Spleen (tissue), 7 donors: ENCODE results near the gene RNPEP.
"Not testable (repeated sequence)": the region's sequence is repeated elsewhere in the genome, so short reads cannot be mapped to it uniquely, and the experiment has no call there.

Experiments
- POLR2A ChIP-seq, 3 donors: fragments of 450-650 bp; IDR thresholded peaks; one replicate each; pipeline ENCODE4 v1.5.1; 2017; ENCODE audit warnings: antibody characterized with exemption in 3 of 3, mild to moderate bottlenecking in 1 of 3
- TF ChIP-seq, protein P1 (sequence below), 11 experiments: fragments of 200-600 bp in 7 of 11; fragments of 450-650 bp in 4 of 11; sonication (generic) in 4 of 11; IDR thresholded peaks in 8 of 11; conservative IDR thresholded peaks in 3 of 11; 1 replicate in 7 of 11; 2 replicates in 4 of 11; pipeline versions ENCODE4 v1.4.0 to v1.8.0; 2016 to 2021; ENCODE audit warnings: antibody characterized with exemption in 11 of 11, inconsistent platforms in 4 of 11, mild to moderate bottlenecking in 1 of 11
- donor health status: DM: no; HTN: no; CAD: no; lungs with moderate emphysema.
- donor health status: DM: no; HTN: no; CAD: no.
- donor health status: DM: no; HTN: no; CAD: no.

DNA sequence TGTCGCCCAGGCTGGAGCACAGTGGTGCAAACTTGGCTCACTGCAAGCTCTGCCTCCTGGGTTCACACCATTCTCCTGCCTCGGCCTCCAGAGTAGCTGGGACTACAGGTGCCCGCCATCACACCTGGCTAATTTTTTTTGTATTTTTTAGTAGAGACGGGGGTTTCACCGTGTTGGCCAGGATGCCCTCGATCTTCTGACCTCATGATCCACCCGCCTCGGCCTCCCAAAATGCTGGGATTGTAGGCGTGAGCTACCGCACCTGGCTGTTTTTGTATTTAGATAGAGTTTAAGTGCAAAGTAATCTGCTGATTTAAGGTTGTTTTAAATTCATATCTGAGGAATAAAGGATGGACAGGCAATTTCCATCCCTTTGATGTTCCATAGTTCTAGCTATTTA, 20.1 kb upstream of the RNPEP start:
- TF ChIP-seq, protein P1, sequence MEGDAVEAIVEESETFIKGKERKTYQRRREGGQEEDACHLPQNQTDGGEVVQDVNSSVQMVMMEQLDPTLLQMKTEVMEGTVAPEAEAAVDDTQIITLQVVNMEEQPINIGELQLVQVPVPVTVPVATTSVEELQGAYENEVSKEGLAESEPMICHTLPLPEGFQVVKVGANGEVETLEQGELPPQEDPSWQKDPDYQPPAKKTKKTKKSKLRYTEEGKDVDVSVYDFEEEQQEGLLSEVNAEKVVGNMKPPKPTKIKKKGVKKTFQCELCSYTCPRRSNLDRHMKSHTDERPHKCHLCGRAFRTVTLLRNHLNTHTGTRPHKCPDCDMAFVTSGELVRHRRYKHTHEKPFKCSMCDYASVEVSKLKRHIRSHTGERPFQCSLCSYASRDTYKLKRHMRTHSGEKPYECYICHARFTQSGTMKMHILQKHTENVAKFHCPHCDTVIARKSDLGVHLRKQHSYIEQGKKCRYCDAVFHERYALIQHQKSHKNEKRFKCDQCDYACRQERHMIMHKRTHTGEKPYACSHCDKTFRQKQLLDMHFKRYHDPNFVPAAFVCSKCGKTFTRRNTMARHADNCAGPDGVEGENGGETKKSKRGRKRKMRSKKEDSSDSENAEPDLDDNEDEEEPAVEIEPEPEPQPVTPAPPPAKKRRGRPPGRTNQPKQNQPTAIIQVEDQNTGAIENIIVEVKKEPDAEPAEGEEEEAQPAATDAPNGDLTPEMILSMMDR (IDR thresholded peaks at IDR 0.05 in 8 of 11, conservative IDR thresholded peaks at IDR 0.05 in 3 of 11), result not testable (repeated sequence)
- not testable (repeated sequence) for TF ChIP-seq POLR2A (IDR thresholded peaks at IDR 0.05)
